ENCODE measurements around the gene SNAPC2. TPM values are rescaled to one million over a fixed set of nuclear protein-coding genes. Genes with fewer than 3 reads are reported as not detected.

The SNAPC2 gene
- total and polyA plus RNA-seq, 2 of the 13 experiments (the other 11 are each of a cell fraction or from before 2014, with no cell fraction given): 10.2 to 12.7 TPM

- TF ChIP-seq ZFY (CRISPR knock-in tag; IDR thresholded peaks at IDR 0.05) (peak; percentile 87), KMT2A (CRISPR knock-in tag; IDR thresholded peaks at IDR 0.05) (peak; percentile 56; the same call in 1 of the 2 replicates), RBAK (CRISPR knock-in tag; IDR thresholded peaks at IDR 0.05) (no peak), GMEB2 (CRISPR knock-in tag; IDR thresholded peaks at IDR 0.05; ENCODE audit: low read depth) (peak; percentile 31; the same call in 1 of the 2 replicates), SP2 (CRISPR knock-in tag; IDR thresholded peaks at IDR 0.05) (peak; percentile 29), NFIC (IDR thresholded peaks at IDR 0.05; ENCODE audit: low read length) (no peak), SP1 (IDR thresholded peaks at IDR 0.05) (no peak), SP1 (CRISPR knock-in tag; IDR thresholded peaks at IDR 0.05) (peak; percentile 83), ZNF557 (CRISPR knock-in tag; IDR thresholded peaks at IDR 0.05) (0 out of 2 replicates have a peak, but pooled peaks have one; percentile 42), ATF1 (CRISPR knock-in tag; IDR thresholded peaks at IDR 0.05) (no peak), KDM2A (CRISPR knock-in tag; IDR thresholded peaks at IDR 0.05; ENCODE audit: borderline replicate concordance, low read depth) (peak; percentile 93), PCBP1 (IDR thresholded peaks at IDR 0.05; ENCODE audit: borderline replicate concordance, low read depth, low read length) (peak; percentile 83; the same call in 1 of the 2 replicates), MED8 (CRISPR knock-in tag; IDR thresholded peaks at IDR 0.05; ENCODE audit: insufficient replicate concordance) (peak; percentile 86), DNMT1 (CRISPR knock-in tag; IDR thresholded peaks at IDR 0.05) (0 out of 2 replicates have a peak, but pooled peaks have one; percentile 78), ZNF550 (CRISPR knock-in tag; IDR thresholded peaks at IDR 0.05; ENCODE audit: borderline replicate concordance) (no peak), SETDB1 (CRISPR knock-in tag; IDR thresholded peaks at IDR 0.05; ENCODE audit: borderline replicate concordance) (no peak), FOXA1 (IDR thresholded peaks at IDR 0.05) (no peak), FOXA1 (CRISPR knock-in tag; IDR thresholded peaks at IDR 0.05) (0 out of 2 replicates have a peak, but pooled peaks have one; percentile 31), POGK (CRISPR knock-in tag; conservative IDR thresholded peaks at IDR 0.05) (peak; percentile 92), PHB2 (IDR thresholded peaks at IDR 0.05; ENCODE audit: partially characterized antibody) (no peak), TFAP4 (IDR thresholded peaks at IDR 0.05; ENCODE audit: borderline replicate concordance, low read depth) (no peak; the same call in 1 of the 2 replicates)
- TF ChIP-seq, protein P1, sequence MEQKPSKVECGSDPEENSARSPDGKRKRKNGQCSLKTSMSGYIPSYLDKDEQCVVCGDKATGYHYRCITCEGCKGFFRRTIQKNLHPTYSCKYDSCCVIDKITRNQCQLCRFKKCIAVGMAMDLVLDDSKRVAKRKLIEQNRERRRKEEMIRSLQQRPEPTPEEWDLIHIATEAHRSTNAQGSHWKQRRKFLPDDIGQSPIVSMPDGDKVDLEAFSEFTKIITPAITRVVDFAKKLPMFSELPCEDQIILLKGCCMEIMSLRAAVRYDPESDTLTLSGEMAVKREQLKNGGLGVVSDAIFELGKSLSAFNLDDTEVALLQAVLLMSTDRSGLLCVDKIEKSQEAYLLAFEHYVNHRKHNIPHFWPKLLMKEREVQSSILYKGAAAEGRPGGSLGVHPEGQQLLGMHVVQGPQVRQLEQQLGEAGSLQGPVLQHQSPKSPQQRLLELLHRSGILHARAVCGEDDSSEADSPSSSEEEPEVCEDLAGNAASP (CRISPR knock-in tag; IDR thresholded peaks at IDR 0.05; ENCODE audit: borderline replicate concordance): peak; percentile 59
- TF ChIP-seq, protein P2, sequence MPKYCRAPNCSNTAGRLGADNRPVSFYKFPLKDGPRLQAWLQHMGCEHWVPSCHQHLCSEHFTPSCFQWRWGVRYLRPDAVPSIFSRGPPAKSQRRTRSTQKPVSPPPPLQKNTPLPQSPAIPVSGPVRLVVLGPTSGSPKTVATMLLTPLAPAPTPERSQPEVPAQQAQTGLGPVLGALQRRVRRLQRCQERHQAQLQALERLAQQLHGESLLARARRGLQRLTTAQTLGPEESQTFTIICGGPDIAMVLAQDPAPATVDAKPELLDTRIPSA (CRISPR knock-in tag; IDR thresholded peaks at IDR 0.05; ENCODE audit: borderline replicate concordance): no peak
Observed at GRCh38 chr19:7903244-7904073, 16.7 kb upstream of the SNAPC2 start, which contains the start of gene MAP2K7 (continued).
